HG02852 (cell line): ENCODE data around the gene TMEM175.
"Not testable (repeated sequence)": the region's sequence is repeated elsewhere in the genome, so short reads cannot be mapped to it uniquely, and the experiment has no call there.

Experiments
- ATAC-seq: cut with Tn5 transposase; IDR thresholded peaks from one replicate; pipeline ENCODE4 v1.9.1; 2021; ENCODE audit warnings: mild to moderate bottlenecking, moderate library complexity; ENCODE audit not compliant: unreplicated experiment

TMEM175 gene

DNA sequence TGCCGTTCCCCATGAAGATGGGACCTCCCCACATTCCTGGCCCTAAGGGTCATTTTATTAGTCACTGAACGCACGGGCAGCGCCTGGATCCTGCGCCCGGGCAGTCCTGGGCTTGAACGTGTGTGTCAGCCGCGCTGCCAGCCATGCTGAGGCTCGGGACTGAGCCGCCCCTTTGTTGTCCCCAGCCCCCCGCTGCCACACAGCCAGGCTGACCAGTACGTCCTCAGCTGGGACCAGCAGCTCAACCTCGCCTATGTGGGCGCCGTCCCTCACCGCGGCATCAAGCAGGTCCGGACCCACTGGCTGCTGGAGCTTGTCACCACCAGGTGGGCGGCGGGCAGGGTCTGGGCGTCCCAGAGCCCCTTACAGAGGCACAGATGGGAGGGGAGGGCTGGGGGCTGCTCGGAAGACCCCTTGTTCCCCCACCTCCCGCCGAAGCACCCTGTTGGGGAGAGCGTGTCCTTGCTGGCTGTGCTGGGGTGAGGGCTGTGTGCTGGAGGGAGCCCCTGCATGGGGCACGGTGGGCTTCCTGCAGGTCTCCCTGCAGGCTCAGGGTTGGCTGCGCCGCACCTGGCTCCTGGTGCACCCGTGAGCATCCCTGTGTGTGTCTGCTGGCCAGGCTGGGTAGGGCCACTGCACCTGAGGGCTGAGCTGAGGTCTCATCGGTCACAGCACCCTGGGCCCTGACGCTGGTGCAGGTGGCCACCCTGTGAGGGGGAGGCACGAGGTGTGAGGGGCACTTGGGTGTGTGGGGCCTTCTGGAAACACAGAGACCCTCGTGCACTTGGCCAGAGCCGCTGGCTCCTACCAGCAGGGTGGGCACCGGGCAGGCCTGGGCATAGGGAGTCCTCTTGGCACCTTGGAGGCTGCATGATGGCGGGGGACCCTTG lies 55.6 kb downstream of the TMEM175 start:
- ATAC-seq, result no peak

DNA sequence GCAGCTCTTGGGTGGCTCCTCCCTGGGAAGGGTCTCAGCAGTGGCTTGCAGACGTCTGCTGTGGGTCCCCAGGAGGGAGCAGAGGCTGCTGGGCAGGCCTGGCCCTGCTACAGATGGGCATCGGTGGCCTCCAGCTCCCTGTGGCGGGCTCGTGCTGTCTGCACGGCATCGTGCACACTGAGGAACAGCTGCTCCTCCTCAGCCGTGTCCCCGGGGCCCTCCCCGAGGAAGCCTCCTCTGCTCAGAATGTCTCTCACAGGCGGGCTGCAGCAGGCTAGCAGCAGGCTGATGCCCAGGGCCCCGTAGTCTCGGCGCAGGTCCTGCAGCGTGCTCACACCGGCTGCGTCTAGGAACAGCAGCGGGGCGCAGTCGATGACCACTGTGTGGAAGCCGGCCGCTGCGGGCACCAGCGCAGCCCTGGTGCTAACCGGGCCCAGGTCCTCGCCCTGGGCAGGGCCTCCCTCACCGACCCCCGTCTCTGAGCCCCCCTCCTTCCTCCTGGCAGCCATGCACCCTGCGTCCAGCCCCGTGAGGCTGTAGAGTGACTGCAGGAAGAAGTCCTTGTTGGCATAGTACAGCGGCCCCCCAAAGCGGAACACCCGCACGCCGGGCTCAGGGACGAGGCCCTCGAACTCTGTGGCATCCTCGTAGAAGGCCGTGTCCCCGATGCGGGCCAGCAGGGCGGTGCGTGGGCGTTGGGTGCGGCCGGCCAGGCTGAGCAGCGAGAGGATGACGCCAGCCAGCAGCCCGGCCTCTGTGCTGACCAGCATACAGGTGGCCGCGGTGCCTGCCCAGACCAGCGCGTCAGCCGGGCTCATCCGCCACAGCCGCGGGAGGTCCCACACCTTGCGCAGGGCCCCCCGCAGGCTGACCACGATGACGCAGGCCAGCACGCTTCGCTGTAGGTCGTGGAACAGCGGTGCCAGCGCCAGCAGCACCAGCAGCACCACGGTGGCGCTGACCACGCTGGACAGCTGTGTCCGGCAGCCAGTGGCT lies 56.8 kb downstream of the TMEM175 start:
- ATAC-seq, result no peak

DNA sequence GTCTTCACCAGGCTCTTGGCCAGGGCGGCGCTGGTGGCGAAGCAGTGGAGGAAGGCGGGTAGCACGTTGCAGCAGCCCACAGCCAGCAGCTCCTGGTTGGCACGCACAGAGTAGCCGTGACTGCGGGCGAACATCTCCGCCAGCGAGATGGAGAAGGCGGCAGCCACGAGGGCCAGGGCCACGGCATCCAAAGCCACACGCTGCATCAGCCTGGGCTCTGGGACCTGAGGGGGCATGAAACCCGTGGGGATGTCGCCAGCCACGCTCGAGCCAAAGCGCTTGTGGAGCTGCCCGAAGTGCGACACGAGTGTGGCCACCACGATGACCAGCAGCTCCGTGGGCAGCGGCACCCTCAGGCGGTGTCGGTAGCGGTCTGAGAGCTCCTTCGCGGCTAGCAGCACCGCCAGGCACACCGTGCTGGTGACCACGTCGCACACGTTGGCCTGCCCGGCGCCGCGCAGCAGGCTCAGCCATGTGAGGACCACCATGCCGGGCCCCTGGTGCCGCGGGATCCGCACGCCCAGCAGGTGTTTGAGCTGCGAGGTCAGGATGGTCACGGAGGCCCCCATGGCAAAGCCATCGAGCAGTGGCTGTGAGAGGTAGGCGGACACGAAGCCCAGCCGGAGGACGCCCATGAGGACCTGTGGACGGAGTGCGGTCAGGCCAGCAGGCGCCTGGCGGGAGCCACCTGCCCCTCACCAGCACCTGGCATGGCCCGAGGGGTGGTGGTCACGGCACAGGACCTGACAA lies 57.6 kb downstream of the TMEM175 start:
- no peak for ATAC-seq

DNA sequence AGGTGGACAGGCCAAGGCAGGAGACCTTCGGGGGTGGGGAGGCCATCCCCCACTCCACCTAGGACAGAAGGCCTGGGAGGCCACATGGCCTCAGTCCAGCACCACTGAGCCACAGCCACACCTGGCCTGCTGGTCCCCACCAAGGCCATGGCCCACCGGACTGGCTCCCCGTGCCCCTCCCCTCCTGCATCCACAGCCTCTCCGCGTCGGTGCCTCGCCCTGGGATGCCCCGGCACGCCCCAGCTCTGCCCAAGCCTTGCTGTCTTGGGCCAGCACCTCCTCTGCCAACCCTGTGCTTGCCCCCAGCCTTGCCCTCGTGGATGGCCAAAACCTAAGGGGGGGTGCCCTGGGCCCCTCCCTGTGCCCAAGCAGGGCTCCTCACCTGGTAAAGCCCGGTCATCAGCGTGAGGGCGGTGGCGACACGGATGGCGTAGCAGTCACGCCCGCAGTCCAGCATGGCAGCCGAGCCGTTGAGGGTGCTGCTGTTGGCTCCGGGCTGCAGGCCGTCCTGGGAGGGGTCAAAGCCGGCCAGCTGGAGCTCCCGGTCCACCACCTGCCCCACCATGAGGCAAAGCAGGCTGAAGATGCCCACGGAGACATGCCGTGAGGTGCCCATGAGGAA lies 58.6 kb downstream of the TMEM175 start:
- no peak for ATAC-seq

DNA sequence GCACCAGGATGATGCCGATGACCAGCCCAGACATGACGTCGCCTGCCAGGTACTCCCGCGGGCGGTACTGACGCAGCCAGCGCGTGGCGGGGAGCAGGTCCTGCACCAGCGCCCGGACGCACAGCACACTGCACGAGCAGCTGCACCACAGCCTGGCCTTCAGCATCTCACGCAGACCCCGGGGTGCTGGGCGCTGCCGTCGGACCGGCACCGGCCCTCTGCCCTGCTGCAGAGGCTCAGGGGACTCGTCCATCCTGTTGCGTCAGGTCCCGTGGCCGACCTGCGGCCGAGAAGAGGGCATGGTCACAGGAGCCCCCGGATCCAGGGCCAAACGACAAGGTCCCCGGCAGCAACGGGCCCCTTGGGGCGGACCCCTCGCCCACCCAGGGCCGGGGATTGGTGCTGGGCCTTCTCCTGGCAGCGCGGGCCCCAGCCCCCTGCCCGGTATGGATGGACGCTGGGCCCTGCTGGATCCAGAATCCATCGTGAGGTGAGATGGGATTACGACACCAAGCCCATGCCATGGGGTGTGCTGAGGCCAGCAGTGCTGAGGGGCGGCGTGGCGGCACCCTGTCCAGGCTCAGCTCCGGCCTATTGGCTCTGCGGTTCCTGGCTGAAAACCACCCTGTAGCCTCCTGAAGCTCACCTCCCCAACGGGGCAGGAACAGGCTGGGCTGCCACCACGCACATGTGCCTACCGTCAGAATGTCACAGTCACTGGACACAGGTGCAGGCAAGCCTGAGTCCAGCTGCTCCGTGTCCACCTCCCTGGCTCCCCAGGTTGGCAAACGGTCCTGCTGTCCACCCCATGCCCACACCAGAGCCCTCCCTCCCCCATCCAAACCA lies 59.4 kb downstream of the TMEM175 start:
- no peak for ATAC-seq

DNA sequence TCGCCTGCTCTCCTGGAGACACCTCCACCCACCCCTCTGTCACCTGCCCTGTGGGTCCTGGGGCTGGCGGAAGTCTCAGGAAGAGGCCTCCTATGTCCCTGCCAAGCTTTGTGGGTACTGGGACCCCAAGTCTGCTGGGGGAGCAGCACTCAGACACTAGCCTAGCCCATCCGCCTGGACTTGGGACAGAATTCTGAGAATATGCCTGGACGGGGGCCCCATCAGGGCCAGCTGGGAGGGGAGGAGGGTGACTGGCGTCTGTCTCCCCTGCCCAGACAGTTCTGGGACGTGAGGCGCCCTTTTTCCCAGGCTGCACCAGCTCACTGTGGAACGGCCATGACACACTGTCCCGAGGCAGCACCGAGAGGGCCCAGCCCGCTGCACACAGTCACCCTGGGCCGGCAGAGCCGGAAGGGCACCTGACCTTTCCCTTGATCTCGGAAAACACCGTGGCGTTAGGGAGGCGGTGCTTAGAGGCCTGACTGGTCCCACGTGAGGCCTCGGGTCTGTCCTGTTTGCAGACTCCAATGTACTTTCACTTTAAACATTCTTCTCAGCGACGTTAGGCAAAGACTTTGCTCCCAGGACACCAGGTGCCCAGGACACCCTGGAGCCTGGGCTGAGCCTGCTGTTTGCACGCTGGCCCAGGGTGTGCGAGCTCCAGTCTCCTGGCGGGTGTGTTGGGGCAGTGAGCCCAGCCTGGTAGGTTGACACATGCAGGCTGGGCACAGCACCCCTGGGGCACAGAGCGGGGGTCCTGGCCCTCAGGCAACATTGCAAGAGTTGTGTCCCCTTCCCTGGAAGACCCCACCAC lies 60.2 kb downstream of the TMEM175 start:
- no peak for ATAC-seq

DNA sequence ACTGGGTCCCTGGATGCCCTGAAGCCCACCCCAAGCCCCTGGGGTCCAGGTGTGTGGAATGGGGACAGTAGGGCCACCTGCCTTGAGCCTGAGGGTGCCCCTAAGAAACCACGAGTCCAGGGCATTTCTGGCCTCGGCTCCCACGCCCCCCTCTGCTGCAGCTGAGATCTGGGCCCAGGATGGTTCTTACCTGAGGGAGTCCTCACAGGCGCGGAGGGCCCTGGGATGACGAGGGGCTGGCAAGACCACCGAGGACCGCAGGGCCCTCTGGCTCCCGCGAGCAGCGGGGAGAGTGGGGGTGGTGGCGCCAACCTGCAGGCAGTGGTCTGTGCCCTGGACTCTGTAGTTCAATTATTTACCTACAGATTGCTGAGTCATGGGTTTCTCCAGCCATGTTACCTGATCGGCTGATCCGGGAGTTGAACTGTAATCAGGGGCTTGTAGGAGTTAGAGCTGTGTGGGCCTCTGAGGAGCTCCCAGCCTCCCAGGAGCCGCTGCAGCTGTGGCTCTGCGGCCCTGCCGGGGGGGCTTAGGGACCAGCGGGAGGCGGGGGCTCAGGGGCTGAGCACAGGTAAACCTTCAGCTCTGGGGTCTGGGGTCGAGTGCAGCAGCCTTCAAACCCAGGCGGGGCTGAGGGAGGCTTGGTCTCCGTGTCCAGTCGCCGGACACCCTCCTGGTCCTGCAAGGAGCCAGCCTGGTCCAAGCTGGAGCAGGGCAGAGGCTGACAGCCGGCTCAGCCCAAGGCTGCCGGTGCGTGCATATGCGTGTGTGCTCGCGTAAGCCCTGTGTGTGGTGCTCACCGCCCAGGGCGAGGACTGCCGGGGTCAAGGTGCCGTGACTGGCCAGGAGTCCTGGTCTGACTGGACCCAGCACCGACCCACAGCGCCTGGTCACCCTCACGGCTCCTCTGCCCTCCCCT lies 61.1 kb downstream of the TMEM175 start, which contains the start of gene SLC26A1:
SLC26A1 (minus strand) TSS at position 294 of the 919 bp plus-strand sequence. CDS start 1,701 bp downstream, outside the sequence.
- no peak for ATAC-seq

DNA sequence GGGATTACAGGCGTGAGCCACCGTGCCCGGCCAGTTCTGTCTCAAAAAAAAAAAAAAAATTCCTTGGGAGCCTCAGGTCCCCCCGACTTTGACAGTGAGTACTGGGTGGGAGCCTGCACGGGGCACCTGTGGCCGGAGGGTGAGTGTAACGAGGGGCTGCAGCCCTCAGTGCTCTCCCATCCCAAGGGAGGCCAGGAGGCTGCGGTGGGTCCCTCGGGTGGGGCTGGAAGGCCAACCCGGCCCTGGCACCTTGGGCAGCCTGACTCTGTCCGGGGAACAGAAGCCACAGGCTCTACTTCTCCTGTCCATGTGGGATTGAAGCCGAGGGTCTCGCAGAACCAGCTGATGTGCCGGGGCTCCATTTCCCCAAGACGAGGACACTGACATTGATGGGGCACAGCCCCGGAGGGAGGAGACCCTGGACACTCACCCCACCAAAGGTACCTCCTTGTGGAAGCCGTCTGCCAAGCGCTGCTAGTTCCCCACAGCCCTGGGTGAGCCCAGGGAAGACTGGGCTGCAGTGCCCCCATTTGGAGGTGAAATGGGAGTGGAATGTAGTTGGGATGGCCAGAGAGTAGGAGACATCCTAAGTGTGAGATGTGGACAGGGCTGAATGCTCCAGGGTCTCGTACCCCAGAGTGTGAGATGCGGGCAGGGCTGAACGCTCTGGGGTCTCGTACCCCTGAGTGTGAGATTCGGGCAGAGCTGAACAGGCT lies 63.2 kb downstream of the TMEM175 start:
- ATAC-seq, result no peak

DNA sequence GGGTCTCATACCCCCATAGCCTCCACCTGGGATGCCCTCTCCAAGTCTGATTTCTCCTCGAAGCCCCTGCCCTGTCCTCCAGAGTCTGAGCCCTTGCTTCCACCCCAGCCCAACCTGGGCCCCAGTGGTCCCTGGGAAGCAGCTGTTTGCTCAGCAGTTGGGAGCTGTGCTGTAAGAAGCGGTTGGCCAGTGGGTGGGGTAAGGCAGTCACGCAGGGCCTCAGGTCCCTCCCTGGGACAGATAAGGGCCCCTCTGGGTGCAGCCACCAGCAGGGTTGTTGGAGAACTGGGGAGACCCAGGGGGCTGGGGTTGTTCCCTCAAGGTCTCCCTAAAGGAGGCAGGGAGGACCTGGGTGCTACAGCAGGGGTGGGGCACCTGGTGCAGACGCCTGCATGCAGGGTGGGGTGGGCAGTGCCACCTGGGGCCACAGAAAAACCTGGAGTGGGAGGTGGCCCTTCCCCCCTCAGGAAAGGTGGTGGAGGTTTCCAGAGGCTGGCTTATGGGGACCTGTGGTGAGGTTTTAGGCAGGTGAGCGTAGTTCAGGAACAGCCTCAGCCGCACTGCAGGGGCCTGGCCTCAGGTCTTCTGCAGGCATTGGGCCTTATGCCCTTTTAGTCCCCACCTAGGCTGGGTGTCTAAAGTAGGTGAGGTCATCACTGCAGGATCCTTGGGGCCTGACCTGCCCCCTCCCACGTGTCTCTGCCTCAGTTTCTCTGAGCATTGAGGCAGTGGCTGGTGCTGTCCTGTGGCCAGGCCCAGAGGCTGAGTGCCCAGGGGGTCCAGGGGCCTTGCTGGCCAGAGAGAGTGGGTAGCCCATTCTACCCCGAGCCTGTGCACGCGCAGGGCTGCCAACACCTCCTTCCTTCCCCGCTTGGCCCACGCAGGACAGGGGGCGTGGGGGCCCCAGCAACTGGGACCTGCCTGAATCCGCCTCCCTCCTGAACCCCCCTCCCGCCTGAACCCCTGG lies 64.1 kb downstream of the TMEM175 start:
- no peak for ATAC-seq

DNA sequence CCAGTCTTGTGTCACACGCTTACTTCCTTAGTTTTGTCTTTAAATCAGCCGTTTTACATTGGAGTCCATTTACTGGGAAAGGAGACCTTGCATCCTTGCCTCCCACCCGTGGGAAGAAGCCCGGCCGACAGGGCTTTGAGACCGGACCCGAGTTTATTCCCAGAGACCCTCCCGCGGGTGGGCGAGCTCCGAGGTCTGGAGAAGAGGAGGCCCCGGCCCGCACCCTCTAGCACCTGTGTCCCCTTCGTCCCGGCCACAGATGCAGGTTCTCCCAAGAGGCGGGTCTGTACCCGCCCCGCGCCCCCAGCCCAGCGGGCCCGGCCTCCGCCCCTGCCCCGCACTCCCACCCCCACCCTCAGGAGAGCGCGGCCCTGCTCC lies 64.7 kb downstream of the TMEM175 start:
- no peak for ATAC-seq

DNA sequence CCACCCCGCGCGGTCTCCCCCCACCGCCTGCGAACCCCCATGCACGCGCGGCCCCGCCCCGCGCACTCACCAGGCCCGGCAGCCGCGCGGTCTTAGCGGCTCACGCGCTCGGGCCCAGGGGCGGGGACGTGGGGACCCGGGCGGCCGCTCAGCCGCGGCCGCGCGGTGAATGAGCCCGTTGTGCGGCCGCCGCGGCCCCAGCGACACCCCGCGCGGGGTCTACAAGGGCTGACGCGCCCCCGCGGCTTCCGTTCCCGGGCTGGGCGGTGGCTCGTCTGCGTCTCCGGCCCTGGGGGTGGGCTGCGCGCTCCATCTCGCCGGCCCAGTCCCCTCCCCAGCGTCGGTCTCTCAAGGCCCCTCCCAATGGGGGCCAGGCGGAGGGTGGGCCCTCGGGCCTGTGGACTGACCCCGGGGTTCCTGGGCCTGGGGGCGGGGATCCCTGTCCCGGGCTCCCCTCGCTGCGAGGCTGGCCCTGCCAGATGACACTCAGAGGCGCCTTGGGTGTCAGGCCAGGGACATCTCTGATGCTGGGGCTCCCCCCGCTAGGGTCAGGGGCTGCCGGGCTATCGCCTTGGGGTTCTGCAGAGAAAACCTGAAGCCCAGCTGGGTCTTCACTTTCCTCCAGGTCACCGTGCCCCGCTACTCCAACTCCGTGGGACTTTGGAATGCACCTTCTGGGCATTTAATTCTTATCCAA lies 65.3 kb downstream of the TMEM175 start:
- no peak for ATAC-seq

DNA sequence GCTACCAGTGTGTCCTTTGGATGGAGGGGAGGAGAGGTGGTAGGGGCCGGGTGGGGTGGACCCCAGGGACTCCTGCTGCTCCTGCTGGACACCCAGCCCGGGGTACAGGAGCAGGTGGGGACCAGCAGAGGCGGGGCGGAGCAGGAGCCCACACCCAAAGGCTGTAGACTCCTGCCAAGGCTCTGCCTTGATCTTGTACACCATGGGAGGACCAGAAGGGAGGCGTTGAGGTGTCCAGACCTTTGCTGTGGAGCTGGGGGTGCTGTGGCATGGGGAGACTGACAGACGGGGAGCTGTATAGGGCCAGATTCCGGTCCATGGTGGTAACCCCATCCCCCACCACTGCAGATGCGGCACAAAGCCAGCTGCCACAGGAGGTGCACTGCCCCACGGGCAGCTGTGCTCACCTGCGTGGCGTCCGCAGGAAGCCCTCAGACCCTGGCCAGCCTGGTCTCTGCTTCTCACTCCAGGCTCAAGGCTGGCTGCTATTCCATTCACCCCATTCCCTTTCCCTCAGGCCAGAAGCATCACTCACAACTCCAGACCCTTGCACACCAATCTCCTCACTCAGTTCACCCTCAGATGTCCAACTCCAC lies 65.9 kb downstream of the TMEM175 start:
- no peak for ATAC-seq

DNA sequence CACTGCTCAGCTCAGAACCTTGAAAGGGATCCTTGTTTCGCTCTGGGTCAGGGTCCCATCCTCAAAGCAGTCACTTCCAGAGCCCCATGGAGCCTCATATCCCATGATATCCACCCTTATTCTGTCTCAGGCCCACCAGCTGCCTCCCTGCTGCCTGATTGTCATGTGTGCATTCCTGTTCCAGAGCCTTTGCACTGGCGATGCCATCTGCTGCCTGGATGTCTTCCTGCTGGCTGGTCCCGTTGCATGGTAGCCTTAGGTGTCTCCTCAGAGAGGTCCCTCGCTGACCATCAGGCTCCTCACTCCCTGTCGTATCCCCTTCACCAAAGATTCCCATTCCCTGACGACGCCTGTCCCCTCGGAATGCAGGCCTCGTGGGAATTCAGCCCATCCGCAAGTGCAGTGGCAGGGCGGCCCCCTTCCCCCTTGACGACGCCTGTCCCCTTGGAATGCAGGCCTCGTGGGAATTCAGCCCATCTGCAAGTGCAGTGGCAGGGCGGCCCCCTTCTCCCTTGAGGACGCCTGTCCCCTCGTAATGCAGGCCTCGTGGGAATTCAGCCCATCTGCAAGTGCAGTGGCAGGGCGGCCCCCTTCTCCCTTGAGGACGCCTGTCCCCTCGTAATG lies 67.1 kb downstream of the TMEM175 start:
- not testable (repeated sequence) for ATAC-seq

DNA sequence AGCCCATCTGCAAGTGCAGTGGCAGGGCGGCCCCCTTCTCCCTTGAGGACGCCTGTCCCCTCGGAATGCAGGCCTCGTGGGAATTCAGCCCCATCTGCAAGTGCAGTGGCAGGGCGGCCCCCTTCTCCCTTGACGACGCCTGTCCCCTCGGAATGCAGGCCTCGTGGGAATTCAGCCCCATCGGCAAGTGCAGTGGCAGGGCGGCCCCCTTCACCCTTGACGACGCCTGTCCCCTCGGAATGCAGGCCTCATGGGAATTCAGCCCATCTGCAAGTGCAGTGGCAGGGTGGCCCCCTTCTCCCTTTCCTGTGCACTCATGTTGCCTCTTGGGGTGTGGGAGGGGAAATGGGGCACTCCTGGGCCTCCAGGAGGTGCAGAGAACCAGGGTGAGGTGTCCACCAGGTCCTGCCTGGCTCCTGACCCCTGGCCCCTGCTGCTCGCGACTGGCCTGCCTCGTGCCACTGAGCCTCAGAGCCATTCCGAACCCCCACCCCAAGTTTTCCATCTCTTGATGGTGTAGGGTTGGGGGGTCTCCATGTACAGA lies 67.7 kb downstream of the TMEM175 start:
- no peak for ATAC-seq
